Rectal smooth muscle tissue (tissue), 1 donor: ENCODE results near the gene EFR3B.

Experiments
- H3K27ac ChIP-seq: one replicate; pipeline ENCODE4 v1.7.0; 2013; ENCODE audit warnings: low read depth, low read length, inconsistent platforms
- H3K27me3 ChIP-seq: one replicate; pipeline ENCODE4 v1.7.0; 2013; ENCODE audit warnings: low read length; ENCODE audit not compliant: control insufficient read depth, insufficient read depth
- H3K36me3 ChIP-seq: one replicate; pipeline ENCODE4 v1.7.0; 2013; ENCODE audit warnings: low read length; ENCODE audit not compliant: control insufficient read depth, insufficient read depth
- H3K4me1 ChIP-seq: one replicate; pipeline ENCODE4 v1.7.0; 2013; ENCODE audit warnings: low read length; ENCODE audit not compliant: control insufficient read depth, insufficient read depth
- H3K4me3 ChIP-seq: one replicate; pipeline ENCODE4 v1.7.0; 2013; ENCODE audit warnings: low read length
- H3K9ac ChIP-seq: one replicate; pipeline ENCODE4 v1.7.0; 2013; ENCODE audit warnings: low read length

The EFR3B gene

GRCh38 chr2:25103287-25103871 is 61.5 kb downstream of the EFR3B start:
- H3K27ac ChIP-seq: no peak overlapping the region
- H3K9ac ChIP-seq: no peak overlapping the region

GRCh38 chr2:25104736-25105135 is 62.9 kb downstream of the EFR3B start:
- Histone ChIP-seq H3K9ac (no peak overlapping the region), H3K4me3 (no peak overlapping the region), H3K36me3 (no peaks in the 10 kb centered on the region), H3K4me1 (no peaks in the 10 kb centered on the region), H3K27me3 (no peaks in the 10 kb centered on the region), H3K27ac (no peak overlapping the region)

More at GRCh38 chr2:25103287-25103871, 61.5 kb downstream of the EFR3B start:
- Histone ChIP-seq H3K36me3 (no peaks in the 10 kb centered on the region), H3K4me3 (no peak overlapping the region), H3K4me1 (peaks cover 5% of the 10 kb centered on the region), H3K27me3 (no peaks in the 10 kb centered on the region)

- Histone ChIP-seq H3K4me1 (no peaks in the 10 kb centered on the region), H3K36me3 (no peaks in the 10 kb centered on the region), H3K4me3 (no peak overlapping the region), H3K9ac (no peak overlapping the region), H3K27ac (no peak overlapping the region), H3K27me3 (no peaks in the 10 kb centered on the region)
These were observed 63.6 kb downstream of the EFR3B start for GRCh38 chr2:25105336-25106085.

GRCh38 chr2:25109822-25110221 is 67.9 kb downstream of the EFR3B start:
- no peak overlapping the region for H3K27ac ChIP-seq
- H3K4me3 ChIP-seq: no peak overlapping the region
- no peaks in the 10 kb centered on the region for H3K27me3 ChIP-seq
- no peaks in the 10 kb centered on the region for H3K36me3 ChIP-seq
- H3K9ac ChIP-seq: no peak overlapping the region
- H3K4me1 ChIP-seq: no peaks in the 10 kb centered on the region

- Histone ChIP-seq H3K27ac (no peak overlapping the region), H3K4me1 (no peaks in the 10 kb centered on the region), H3K27me3 (no peaks in the 10 kb centered on the region), H3K4me3 (no peak overlapping the region), H3K9ac (no peak overlapping the region), H3K36me3 (no peaks in the 10 kb centered on the region)
These were observed 70.2 kb downstream of the EFR3B start for GRCh38 chr2:25112113-25112512.

GRCh38 chr2:25115249-25115883 is 73.5 kb downstream of the EFR3B start:
- Histone ChIP-seq H3K27me3 (no peaks in the 10 kb centered on the region), H3K27ac (no peak overlapping the region), H3K4me1 (no peaks in the 10 kb centered on the region), H3K4me3 (no peak overlapping the region), H3K36me3 (no peaks in the 10 kb centered on the region), H3K9ac (no peak overlapping the region)

- Histone ChIP-seq H3K4me1 (no peaks in the 10 kb centered on the region), H3K27me3 (no peaks in the 10 kb centered on the region), H3K36me3 (no peaks in the 10 kb centered on the region), H3K9ac (no peak overlapping the region), H3K27ac (no peak overlapping the region), H3K4me3 (no peak overlapping the region)
These were observed 74.0 kb downstream of the EFR3B start for GRCh38 chr2:25115902-25116301.

GRCh38 chr2:25116956-25117355 is 75.1 kb downstream of the EFR3B start:
- Histone ChIP-seq H3K4me3 (no peak overlapping the region), H3K27ac (no peak overlapping the region), H3K27me3 (no peaks in the 10 kb centered on the region), H3K36me3 (no peaks in the 10 kb centered on the region), H3K9ac (no peak overlapping the region), H3K4me1 (no peaks in the 10 kb centered on the region)

GRCh38 chr2:25119263-25119662 is 77.4 kb downstream of the EFR3B start:
- Histone ChIP-seq H3K27me3 (no peaks in the 10 kb centered on the region), H3K4me1 (no peaks in the 10 kb centered on the region), H3K9ac (no peak overlapping the region), H3K27ac (no peak overlapping the region), H3K36me3 (no peaks in the 10 kb centered on the region), H3K4me3 (no peak overlapping the region)

GRCh38 chr2:25122367-25122766 is 80.5 kb downstream of the EFR3B start:
- Histone ChIP-seq H3K36me3 (no peaks in the 10 kb centered on the region), H3K4me3 (no peak overlapping the region), H3K9ac (no peak overlapping the region), H3K27me3 (no peaks in the 10 kb centered on the region), H3K27ac (no peak overlapping the region), H3K4me1 (no peaks in the 10 kb centered on the region)

GRCh38 chr2:25123682-25124081 is 81.8 kb downstream of the EFR3B start:
- Histone ChIP-seq H3K4me3 (no peak overlapping the region), H3K36me3 (no peaks in the 10 kb centered on the region), H3K4me1 (no peaks in the 10 kb centered on the region), H3K9ac (no peak overlapping the region), H3K27ac (no peak overlapping the region), H3K27me3 (no peaks in the 10 kb centered on the region)

- Histone ChIP-seq H3K4me3 (no peak overlapping the region), H3K27ac (no peak overlapping the region), H3K36me3 (no peaks in the 10 kb centered on the region), H3K27me3 (no peaks in the 10 kb centered on the region), H3K4me1 (no peaks in the 10 kb centered on the region), H3K9ac (no peak overlapping the region)
These were observed 83.3 kb downstream of the EFR3B start for GRCh38 chr2:25125189-25125588.

- Histone ChIP-seq H3K9ac (no peak overlapping the region), H3K36me3 (no peaks in the 10 kb centered on the region), H3K4me3 (no peak overlapping the region), H3K27ac (no peak overlapping the region), H3K4me1 (no peaks in the 10 kb centered on the region), H3K27me3 (no peaks in the 10 kb centered on the region)
These were observed 84.1 kb downstream of the EFR3B start for GRCh38 chr2:25125976-25126375.
